ENCODE data around the gene LIPN.

Gene LIPN

GRCh38 chr10:88769384-88769783, 9.6 kb downstream of the LIPN start:
- H3K27ac ChIP-seq = no peak overlapping the region
- H3K4me1 ChIP-seq = no peaks in the 10 kb centered on the region
- TF ChIP-seq CTCF (IDR thresholded peaks at IDR 0.05) = no peak
- H3K27me3 ChIP-seq (ENCODE audit: control insufficient read depth, insufficient read depth, low read length) = no peaks in the 10 kb centered on the region
- H3K36me3 ChIP-seq (ENCODE audit: control insufficient read depth, insufficient read depth, low read length) = no peaks in the 10 kb centered on the region
- no peaks in the 10 kb centered on the region for H3K79me2 ChIP-seq
- no peak overlapping the region for H2AFZ ChIP-seq
- no peaks in the 10 kb centered on the region for H3K9me3 ChIP-seq (ENCODE audit: control insufficient read depth, low read length)
- no peak overlapping the region for H3K4me2 ChIP-seq (ENCODE audit: low read length)
- no peak overlapping the region for H3K9ac ChIP-seq
- H3K4me3 ChIP-seq (ENCODE audit: low read depth, low read length) = no peak overlapping the region

GRCh38 chr10:88781206-88781605, 21.4 kb downstream of the LIPN start:
- Histone ChIP-seq H3K4me3 (ENCODE audit: low read depth, low read length) (no peak overlapping the region), H3K36me3 (ENCODE audit: control insufficient read depth, insufficient read depth, low read length) (no peaks in the 10 kb centered on the region), H3K27me3 (ENCODE audit: control insufficient read depth, insufficient read depth, low read length) (no peaks in the 10 kb centered on the region), H3K79me2 (no peaks in the 10 kb centered on the region), H3K4me1 (no peaks in the 10 kb centered on the region), H2AFZ (no peak overlapping the region), H3K9ac (no peak overlapping the region), H3K4me2 (ENCODE audit: low read length) (no peak overlapping the region), H3K9me3 (ENCODE audit: control insufficient read depth, low read length) (no peaks in the 10 kb centered on the region), H3K27ac (no peak overlapping the region)
- no peak for TF ChIP-seq CTCF (IDR thresholded peaks at IDR 0.05)

GRCh38 chr10:88782222-88782621, 22.4 kb downstream of the LIPN start:
- Histone ChIP-seq H3K27ac (no peak overlapping the region), H3K27me3 (ENCODE audit: control insufficient read depth, insufficient read depth, low read length) (no peaks in the 10 kb centered on the region), H3K9ac (no peak overlapping the region), H3K4me1 (no peaks in the 10 kb centered on the region), H3K79me2 (no peaks in the 10 kb centered on the region), H3K4me3 (ENCODE audit: low read depth, low read length) (no peak overlapping the region), H2AFZ (no peak overlapping the region), H3K9me3 (ENCODE audit: control insufficient read depth, low read length) (no peaks in the 10 kb centered on the region), H3K4me2 (ENCODE audit: low read length) (no peak overlapping the region), H3K36me3 (ENCODE audit: control insufficient read depth, insufficient read depth, low read length) (no peaks in the 10 kb centered on the region)
- no peak for TF ChIP-seq CTCF (IDR thresholded peaks at IDR 0.05)

- Histone ChIP-seq H3K9me3 (ENCODE audit: control insufficient read depth, low read length) (no peaks in the 10 kb centered on the region), H3K36me3 (ENCODE audit: control insufficient read depth, insufficient read depth, low read length) (no peaks in the 10 kb centered on the region), H3K4me2 (ENCODE audit: low read length) (no peak overlapping the region), H3K79me2 (no peaks in the 10 kb centered on the region), H3K9ac (no peak overlapping the region), H3K27ac (no peak overlapping the region), H2AFZ (no peak overlapping the region), H3K4me1 (no peaks in the 10 kb centered on the region), H3K4me3 (ENCODE audit: low read depth, low read length) (no peak overlapping the region), H3K27me3 (ENCODE audit: control insufficient read depth, insufficient read depth, low read length) (no peaks in the 10 kb centered on the region)
- no peak for TF ChIP-seq CTCF (IDR thresholded peaks at IDR 0.05)
Observed at GRCh38 chr10:88783724-88784123, 23.9 kb downstream of the LIPN start.

- Histone ChIP-seq H3K27me3 (ENCODE audit: control insufficient read depth, insufficient read depth, low read length) (no peaks in the 10 kb centered on the region), H3K4me2 (ENCODE audit: low read length) (no peak overlapping the region), H3K36me3 (ENCODE audit: control insufficient read depth, insufficient read depth, low read length) (no peaks in the 10 kb centered on the region), H2AFZ (no peak overlapping the region), H3K4me3 (ENCODE audit: low read depth, low read length) (no peak overlapping the region), H3K9ac (no peak overlapping the region), H3K4me1 (no peaks in the 10 kb centered on the region), H3K27ac (no peak overlapping the region), H3K9me3 (ENCODE audit: control insufficient read depth, low read length) (no peaks in the 10 kb centered on the region), H3K79me2 (no peaks in the 10 kb centered on the region)
- no peak for TF ChIP-seq CTCF (IDR thresholded peaks at IDR 0.05)
Observed at GRCh38 chr10:88786032-88786770, 26.4 kb downstream of the LIPN start.
